Measurements from ENCODE around the gene EVPL. TPM values are rescaled to one million over a fixed set of nuclear protein-coding genes. Genes with fewer than 3 reads are reported as not detected.
A peak's percentile ranks its signal among the peaks of the same experiment; 100 is the strongest.

Gene EVPL
- total RNA-seq, 1 donor from 2014 or later: 46.8 TPM

DNA sequence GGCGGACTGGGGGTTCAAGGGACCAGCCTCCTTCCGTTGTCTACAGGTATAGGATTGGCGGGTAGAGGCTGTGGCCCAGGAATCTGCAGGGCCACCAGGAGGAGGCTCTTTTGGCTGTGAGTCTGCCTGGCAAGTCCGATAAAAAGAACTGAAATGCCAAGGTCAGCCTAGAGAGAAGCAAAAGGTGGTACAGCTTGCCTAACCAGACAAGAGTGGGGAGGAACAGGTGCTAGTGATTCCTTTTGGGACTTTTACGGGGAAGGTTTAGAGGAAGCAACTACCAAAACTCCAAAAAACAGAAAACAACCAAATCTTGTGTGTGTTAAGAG lies 5.6 kb upstream of the EVPL start:
- ATAC-seq: no peak
- Histone ChIP-seq H3K27ac (no peak overlapping the region), H3K36me3 (peaks cover under 1% of the 10 kb centered on the region), H3K4me3 (no peak overlapping the region), H3K27me3 (no peaks in the 10 kb centered on the region), H3K4me1 (peaks cover 14% of the 10 kb centered on the region), H3K9me3 (no peaks in the 10 kb centered on the region)
- intact Hi-C loops (cut with DNase I): no loop called here
- no peak for DNase-seq
- TF ChIP-seq, protein P1, sequence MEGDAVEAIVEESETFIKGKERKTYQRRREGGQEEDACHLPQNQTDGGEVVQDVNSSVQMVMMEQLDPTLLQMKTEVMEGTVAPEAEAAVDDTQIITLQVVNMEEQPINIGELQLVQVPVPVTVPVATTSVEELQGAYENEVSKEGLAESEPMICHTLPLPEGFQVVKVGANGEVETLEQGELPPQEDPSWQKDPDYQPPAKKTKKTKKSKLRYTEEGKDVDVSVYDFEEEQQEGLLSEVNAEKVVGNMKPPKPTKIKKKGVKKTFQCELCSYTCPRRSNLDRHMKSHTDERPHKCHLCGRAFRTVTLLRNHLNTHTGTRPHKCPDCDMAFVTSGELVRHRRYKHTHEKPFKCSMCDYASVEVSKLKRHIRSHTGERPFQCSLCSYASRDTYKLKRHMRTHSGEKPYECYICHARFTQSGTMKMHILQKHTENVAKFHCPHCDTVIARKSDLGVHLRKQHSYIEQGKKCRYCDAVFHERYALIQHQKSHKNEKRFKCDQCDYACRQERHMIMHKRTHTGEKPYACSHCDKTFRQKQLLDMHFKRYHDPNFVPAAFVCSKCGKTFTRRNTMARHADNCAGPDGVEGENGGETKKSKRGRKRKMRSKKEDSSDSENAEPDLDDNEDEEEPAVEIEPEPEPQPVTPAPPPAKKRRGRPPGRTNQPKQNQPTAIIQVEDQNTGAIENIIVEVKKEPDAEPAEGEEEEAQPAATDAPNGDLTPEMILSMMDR (IDR thresholded peaks at IDR 0.05): no peak

DNA sequence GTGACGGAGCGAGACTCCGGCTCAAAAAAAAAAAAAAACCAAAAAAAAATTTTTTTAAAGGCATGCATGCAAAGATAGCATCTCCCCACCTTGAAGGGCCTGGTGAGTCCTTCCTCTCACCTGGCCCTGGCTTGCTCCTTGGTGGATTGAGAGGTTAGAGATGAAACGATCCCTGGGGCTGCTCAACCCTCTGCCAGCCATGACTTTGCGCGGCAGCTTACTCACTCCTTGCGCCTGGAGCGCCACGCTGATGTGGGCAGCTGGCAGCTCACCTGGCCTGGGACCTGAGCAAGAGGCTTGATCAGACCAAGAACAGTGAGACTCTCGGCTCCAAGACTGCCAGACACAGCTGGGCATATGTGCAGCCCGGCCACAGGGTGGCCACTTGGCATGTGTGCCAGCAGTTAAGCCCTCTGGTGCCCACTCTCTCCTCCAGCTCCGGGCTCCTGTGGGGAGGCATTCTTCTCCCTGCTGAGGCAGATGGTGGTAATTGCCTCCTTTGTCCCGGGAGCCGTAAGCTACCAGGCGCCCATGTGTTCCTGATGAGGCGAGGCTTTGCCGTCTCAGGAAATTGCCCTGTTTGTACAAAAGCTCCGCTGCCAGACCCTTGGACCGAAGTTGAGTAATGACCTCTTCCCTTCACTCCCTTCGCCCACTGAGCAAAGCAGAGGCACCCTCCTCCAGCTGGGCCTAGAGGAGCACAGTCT lies 5.1 kb upstream of the EVPL start:
- H3K4me1 ChIP-seq: peaks cover 14% of the 10 kb centered on the region
- no peak for DNase-seq
- intact Hi-C loops (cut with DNase I): no loop called here

DNA sequence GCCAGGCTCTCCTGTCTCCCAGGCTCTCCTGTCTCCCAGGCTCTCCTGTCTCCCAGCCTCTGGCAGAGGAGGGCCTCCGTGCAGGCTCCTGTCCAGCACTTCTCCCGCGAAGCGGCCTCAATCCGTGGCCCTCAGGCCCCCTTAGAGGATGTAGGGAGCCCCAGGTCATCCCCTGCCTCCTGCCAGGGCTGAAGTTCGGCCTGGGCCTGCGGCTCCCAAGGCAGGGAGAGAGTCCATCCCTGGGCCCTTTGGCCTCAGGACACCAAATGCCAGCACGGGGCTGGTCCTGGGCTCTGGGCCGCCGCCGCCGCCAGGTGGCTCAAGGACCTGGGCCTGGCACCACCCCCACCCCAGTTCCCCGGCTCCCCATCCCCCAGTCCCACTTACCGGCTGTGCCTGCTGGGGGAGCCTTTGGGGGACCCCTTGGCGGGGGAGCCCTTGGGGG lies 370 bp downstream of the EVPL start:
- H3K4me1 ChIP-seq: peaks cover 14% of the 10 kb centered on the region
- no peaks in the 10 kb centered on the region for H3K9me3 ChIP-seq
- DNase-seq: peak; percentile 85
- ATAC-seq: peak; percentile 76
- no peaks in the 10 kb centered on the region for H3K27me3 ChIP-seq
- H3K27ac ChIP-seq: peak overlapping the region; percentile 56
- TF ChIP-seq, protein P1 (IDR thresholded peaks at IDR 0.05): peak; percentile 14
- peaks cover 10% of the 10 kb centered on the region for H3K36me3 ChIP-seq
- intact Hi-C loops (cut with DNase I): no loop called here
- peak overlapping the region; percentile 48 for H3K4me3 ChIP-seq

More for the DNA sequence above, 5.1 kb upstream of the EVPL start:
- Histone ChIP-seq H3K27me3 (no peaks in the 10 kb centered on the region), H3K36me3 (no peaks in the 10 kb centered on the region), H3K27ac (no peak overlapping the region), H3K9me3 (no peaks in the 10 kb centered on the region), H3K4me3 (no peak overlapping the region)
- peak; percentile 4 for ATAC-seq
- TF ChIP-seq, protein P1 (IDR thresholded peaks at IDR 0.05): peak; percentile 17

DNA sequence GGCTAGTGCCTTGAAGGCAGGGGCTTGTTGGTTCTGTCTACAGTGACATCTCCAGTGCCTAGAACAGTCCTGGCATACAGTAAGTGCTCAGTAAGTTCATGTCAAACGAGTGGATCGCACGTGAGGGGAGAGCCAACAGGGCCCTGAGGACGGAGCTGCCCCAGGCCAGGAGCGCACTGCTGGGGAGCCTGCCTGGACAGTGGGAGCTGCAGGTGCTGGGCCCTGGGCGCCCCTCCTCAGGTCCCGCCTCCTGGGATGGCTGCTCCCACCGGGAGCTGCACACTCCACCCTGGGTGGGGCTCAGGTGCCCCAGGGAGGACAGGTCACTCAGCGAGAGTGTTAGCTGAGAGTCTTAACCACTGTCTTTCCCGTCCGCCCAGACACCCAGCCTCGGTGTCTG lies 1.8 kb downstream of the EVPL start:
- TF ChIP-seq, protein P1 (IDR thresholded peaks at IDR 0.05): no peak
- Histone ChIP-seq H3K27me3 (no peaks in the 10 kb centered on the region), H3K9me3 (no peaks in the 10 kb centered on the region), H3K27ac (peak overlapping the region; percentile 13), H3K36me3 (peaks cover 10% of the 10 kb centered on the region), H3K4me3 (peak overlapping the region; percentile 48), H3K4me1 (peaks cover 14% of the 10 kb centered on the region)
- DNase-seq (no peak), ATAC-seq (no peak)
- intact Hi-C loops (cut with DNase I): no loop called here

DNA sequence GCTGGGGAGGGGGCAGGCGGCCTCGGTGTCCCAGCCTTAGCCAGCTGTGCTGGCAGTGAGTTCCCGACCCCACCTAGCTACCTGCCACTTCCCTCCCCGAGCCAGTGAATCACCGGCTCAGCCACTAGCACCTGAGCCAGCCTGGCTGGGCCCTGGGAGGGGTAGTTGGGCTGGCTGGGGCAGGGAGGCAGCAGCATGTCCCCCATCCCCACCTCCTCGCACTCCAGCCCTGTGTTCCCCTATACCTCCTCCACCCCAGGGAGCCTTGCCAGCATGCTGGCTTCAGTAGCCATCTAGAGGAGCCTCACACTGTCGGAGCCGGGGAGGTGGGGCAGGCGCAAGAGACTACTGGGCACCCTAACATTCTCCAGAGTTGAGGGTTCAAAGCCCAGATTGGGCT lies 2.8 kb downstream of the EVPL start:
- TF ChIP-seq, protein P1 (IDR thresholded peaks at IDR 0.05): no peak
- H3K4me3 ChIP-seq: no peak overlapping the region
- peaks cover 10% of the 10 kb centered on the region for H3K36me3 ChIP-seq
- DNase-seq (no peak), ATAC-seq (no peak)
- peaks cover 8% of the 10 kb centered on the region for H3K4me1 ChIP-seq
- no peaks in the 10 kb centered on the region for H3K27me3 ChIP-seq
- H3K27ac ChIP-seq: no peak overlapping the region
- H3K9me3 ChIP-seq: no peaks in the 10 kb centered on the region
- intact Hi-C loops (cut with DNase I): no loop called here

DNA sequence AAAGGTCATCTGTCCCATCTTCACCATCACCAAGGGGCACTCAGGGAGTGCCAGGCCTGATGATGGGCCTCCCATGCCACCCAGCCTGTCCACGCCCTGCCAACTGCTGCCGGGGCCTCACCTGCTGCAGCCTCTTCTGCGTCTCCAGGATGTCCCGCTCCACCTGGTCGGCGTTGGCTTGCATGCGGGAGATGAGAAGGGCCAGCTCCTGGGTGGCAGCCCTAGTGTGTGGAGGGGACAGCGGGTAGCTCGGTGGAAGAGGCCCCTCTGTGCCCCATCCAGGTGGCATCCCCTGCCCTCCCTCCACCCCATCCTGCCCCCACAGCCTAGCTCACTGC lies 3.2 kb downstream of the EVPL start:
- DNase-seq (no peak), ATAC-seq (no peak)
- no peak overlapping the region for H3K4me3 ChIP-seq

More for the DNA sequence above, 3.2 kb downstream of the EVPL start:
- intact Hi-C loops (cut with DNase I): no loop called here
- H3K27ac ChIP-seq: no peak overlapping the region
- no peaks in the 10 kb centered on the region for H3K27me3 ChIP-seq
- peaks cover 10% of the 10 kb centered on the region for H3K36me3 ChIP-seq
- H3K4me1 ChIP-seq: peaks cover 3% of the 10 kb centered on the region
- H3K9me3 ChIP-seq: no peaks in the 10 kb centered on the region
- TF ChIP-seq, protein P1 (IDR thresholded peaks at IDR 0.05): no peak
